Uterus (tissue), 4 donors: ENCODE measurements around the gene FUT2. TPM values are rescaled to one million over a fixed set of nuclear protein-coding genes. Genes with fewer than 3 reads are reported as not detected.

Source experiments
- DNase-seq, 2 donors: peaks; one replicate each; pipeline ENCODE4 v3.0.0-alpha.2; 2019 to 2020
- H3K27ac ChIP-seq, 2 donors: fragments of 200-600 bp; sonication (generic); 1 replicate in 1 of 2; 2 replicates in 1 of 2; pipeline ENCODE4 v1.5.1; 2016 to 2018
- H3K27me3 ChIP-seq, 2 donors: fragments of 200-600 bp; sonication (generic); one replicate each; pipeline ENCODE4 v1.5.1; 2018 to 2019; ENCODE audit warnings: control low read depth in 1 of 2
- H3K36me3 ChIP-seq, 2 donors: fragments of 200-600 bp; sonication (generic); one replicate each; pipeline ENCODE4 v1.5.1; 2019; ENCODE audit warnings: control low read depth in 1 of 2
- H3K4me1 ChIP-seq, 2 donors: fragments of 200-600 bp; sonication (generic); one replicate each; pipeline ENCODE4 v1.5.1; 2018 to 2019; ENCODE audit warnings: control low read depth in 1 of 2
- H3K4me3 ChIP-seq, 2 donors: fragments of 200-600 bp; sonication (generic); 1 replicate in 1 of 2; 2 replicates in 1 of 2; pipeline ENCODE4 v1.5.1; 2018 to 2019; ENCODE audit warnings: mild to moderate bottlenecking in 1 of 2
- H3K9me3 ChIP-seq, 2 donors: fragments of 200-600 bp; sonication (generic); one replicate each; pipeline ENCODE4 v1.5.1; 2019; ENCODE audit warnings: control low read depth in 1 of 2
- POLR2A ChIP-seq, 2 donors: fragments of 450-650 bp; IDR thresholded peaks; one replicate each; pipeline ENCODE4 v1.6.1; 2016; ENCODE audit warnings: antibody characterized with exemption in 2 of 2, mild to moderate bottlenecking in 1 of 2, moderate library complexity in 1 of 2
- intact Hi-C: fragments of 100-400 bp; cut with DNase I; formaldehyde crosslinking; loops from one replicate; pipeline ENCODE4 v1.15.1; 2023; ENCODE audit warnings: low total_unique reads
- total RNA-seq, 4 donors: library from RNA; depleted of rRNA in 3 of 4; stranded (reverse); fragments of >200 nt in 3 of 4; gene quantifications; one replicate each; pipeline versions ENCODE4 v1.1.0 to v1.2.4, GENCODE V29; 2014 to 2023
- TF ChIP-seq, protein P1 (sequence below), 4 experiments: fragments of 200-600 bp in 2 of 4; fragments of 450-650 bp in 2 of 4; sonication (generic) in 2 of 4; IDR thresholded peaks; one replicate each; pipeline ENCODE4 v1.5.1; 2016 to 2019; ENCODE audit warnings: antibody characterized with exemption in 4 of 4, mild to moderate bottlenecking in 2 of 4, moderate library complexity in 1 of 4
- donor health status: DM: yes; HTN: yes; CAD: no.

The FUT2 gene
- total RNA-seq, 4 donors from 2014 or later, result 1.0 TPM; not detected in 3

GRCh38 chr19:48703316-48703715 is 7.5 kb downstream of the FUT2 start:
- H3K36me3 ChIP-seq, result no peaks in the 10 kb centered on the region
- TF ChIP-seq POLR2A (IDR thresholded peaks at IDR 0.05), result no peak
- TF ChIP-seq, protein P1, sequence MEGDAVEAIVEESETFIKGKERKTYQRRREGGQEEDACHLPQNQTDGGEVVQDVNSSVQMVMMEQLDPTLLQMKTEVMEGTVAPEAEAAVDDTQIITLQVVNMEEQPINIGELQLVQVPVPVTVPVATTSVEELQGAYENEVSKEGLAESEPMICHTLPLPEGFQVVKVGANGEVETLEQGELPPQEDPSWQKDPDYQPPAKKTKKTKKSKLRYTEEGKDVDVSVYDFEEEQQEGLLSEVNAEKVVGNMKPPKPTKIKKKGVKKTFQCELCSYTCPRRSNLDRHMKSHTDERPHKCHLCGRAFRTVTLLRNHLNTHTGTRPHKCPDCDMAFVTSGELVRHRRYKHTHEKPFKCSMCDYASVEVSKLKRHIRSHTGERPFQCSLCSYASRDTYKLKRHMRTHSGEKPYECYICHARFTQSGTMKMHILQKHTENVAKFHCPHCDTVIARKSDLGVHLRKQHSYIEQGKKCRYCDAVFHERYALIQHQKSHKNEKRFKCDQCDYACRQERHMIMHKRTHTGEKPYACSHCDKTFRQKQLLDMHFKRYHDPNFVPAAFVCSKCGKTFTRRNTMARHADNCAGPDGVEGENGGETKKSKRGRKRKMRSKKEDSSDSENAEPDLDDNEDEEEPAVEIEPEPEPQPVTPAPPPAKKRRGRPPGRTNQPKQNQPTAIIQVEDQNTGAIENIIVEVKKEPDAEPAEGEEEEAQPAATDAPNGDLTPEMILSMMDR (IDR thresholded peaks at IDR 0.05), result no peak
- no peaks in the 10 kb centered on the region for H3K9me3 ChIP-seq
- no peaks in the 10 kb centered on the region for H3K4me1 ChIP-seq
- H3K27me3 ChIP-seq, result no peaks in the 10 kb centered on the region
- intact Hi-C loops, result no loop called here
- DNase-seq, result no peak
- H3K4me3 ChIP-seq, result no peak overlapping the region
- no peak overlapping the region for H3K27ac ChIP-seq

DNA sequence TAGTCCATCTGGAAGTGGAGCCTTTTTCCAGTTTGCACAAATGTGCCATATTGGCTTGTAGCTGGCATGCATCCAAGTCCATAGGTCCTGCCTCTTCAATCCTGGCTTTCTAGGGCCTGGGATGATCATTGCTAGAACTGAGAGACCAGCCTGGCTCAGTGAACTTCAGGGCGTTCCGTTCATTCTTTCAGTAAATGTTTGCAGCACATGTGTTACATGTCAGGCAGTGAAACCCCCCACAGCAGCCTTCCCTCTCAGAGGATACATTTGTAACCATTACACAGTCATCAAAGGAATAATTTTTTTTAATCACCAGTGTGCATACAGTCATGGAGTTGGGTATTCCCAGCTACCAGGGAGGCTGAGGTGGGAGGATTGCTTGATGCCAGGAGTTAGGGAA is 9.7 kb downstream of the FUT2 start:
- H3K36me3 ChIP-seq, result no peaks in the 10 kb centered on the region
- H3K27ac ChIP-seq, result no peak overlapping the region
- H3K4me1 ChIP-seq, result no peaks in the 10 kb centered on the region
- no peak overlapping the region for H3K4me3 ChIP-seq
- no peak for DNase-seq
- H3K9me3 ChIP-seq, result no peaks in the 10 kb centered on the region
- no peak for TF ChIP-seq POLR2A (IDR thresholded peaks at IDR 0.05)
- TF ChIP-seq, protein P1 (IDR thresholded peaks at IDR 0.05), result no peak
- intact Hi-C loops, result no loop called here
- H3K27me3 ChIP-seq, result no peaks in the 10 kb centered on the region

DNA sequence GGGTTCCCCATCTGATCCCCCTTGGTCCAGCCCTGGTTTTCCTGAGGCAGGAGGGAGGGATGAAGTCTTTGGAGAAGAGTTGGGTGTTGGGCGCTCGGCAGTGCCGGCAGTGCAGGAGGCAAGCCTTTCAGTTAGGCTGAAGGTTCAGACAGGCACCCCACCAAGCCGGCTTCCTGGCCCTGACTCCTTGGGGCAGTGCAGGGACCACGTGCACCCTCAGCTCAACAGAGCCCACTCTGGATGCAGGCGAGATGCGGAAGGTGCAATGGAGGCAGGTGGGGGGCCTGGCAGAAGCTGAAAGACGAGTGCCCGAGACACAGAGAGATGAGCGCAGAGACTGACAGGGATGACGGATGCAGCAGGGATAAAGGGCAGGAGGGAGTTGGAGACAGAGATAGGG is 12.7 kb downstream of the FUT2 start:
- intact Hi-C loops, result no loop called here
- Histone ChIP-seq H3K9me3 (peaks cover 0 to 4% of the 10 kb centered on the region in 2 donors), H3K36me3 (no peaks in the 10 kb centered on the region), H3K27ac (no peak overlapping the region), H3K4me3 (no peak overlapping the region), H3K4me1 (no peaks in the 10 kb centered on the region), H3K27me3 (no peaks in the 10 kb centered on the region)
- TF ChIP-seq, protein P1 (IDR thresholded peaks at IDR 0.05), result no peak
- TF ChIP-seq POLR2A (IDR thresholded peaks at IDR 0.05), result no peak
- DNase-seq, result no peak

- Histone ChIP-seq H3K4me1 (no peaks in the 10 kb centered on the region), H3K27ac (no peak overlapping the region)
- intact Hi-C loops, result no loop called here
Observed at GRCh38 chr19:48711106-48711662, 15.4 kb downstream of the FUT2 start.

More at GRCh38 chr19:48711106-48711662, 15.4 kb downstream of the FUT2 start:
- Histone ChIP-seq H3K4me3 (no peak overlapping the region), H3K36me3 (no peaks in the 10 kb centered on the region), H3K9me3 (peaks cover 0 to 4% of the 10 kb centered on the region in 2 donors), H3K27me3 (no peaks in the 10 kb centered on the region)
- TF ChIP-seq, protein P1 (IDR thresholded peaks at IDR 0.05), result no peak
- TF ChIP-seq POLR2A (IDR thresholded peaks at IDR 0.05), result no peak
- no peak for DNase-seq
